HL-60/S4 treated with retinoic acid at 250 ng/mL for 4 days and 3 days (cell line): ENCODE data around the gene MRGPRG.
"Not testable (repeated sequence)": the region's sequence is repeated elsewhere in the genome, so short reads cannot be mapped to it uniquely, and the experiment has no call there.

ENCODE experiments used
- in situ Hi-C: fragments of 300-500 bp; cut with MboI; formaldehyde crosslinking; loops from 2 replicates; pipeline ENCODE4 v1.7.0; 2022; ENCODE audit warnings: low sequenced_read_pairs

Gene MRGPRG

GRCh38 chr11:3180869-3181268 is 37.7 kb downstream of the MRGPRG start:
- in situ Hi-C loops = no loop called here

- in situ Hi-C loops = no loop called here
Measured at GRCh38 chr11:3178349-3178748, 40.3 kb downstream of the MRGPRG start.

- in situ Hi-C loops = no loop called here
Measured at GRCh38 chr11:3177931-3178330, 40.7 kb downstream of the MRGPRG start.

- in situ Hi-C loops = no loop called here
Measured at GRCh38 chr11:3176487-3176886, 42.1 kb downstream of the MRGPRG start.

GRCh38 chr11:3175194-3175593 is 43.4 kb downstream of the MRGPRG start:
- in situ Hi-C loops = no loop called here

GRCh38 chr11:3174387-3174786 is 44.2 kb downstream of the MRGPRG start:
- in situ Hi-C loops = no loop called here

GRCh38 chr11:3173795-3174194 is 44.8 kb downstream of the MRGPRG start:
- in situ Hi-C loops = no loop called here

- in situ Hi-C loops = no loop called here
Measured at GRCh38 chr11:3171931-3172560, 46.6 kb downstream of the MRGPRG start.

GRCh38 chr11:3170756-3171650 is 47.6 kb downstream of the MRGPRG start:
- in situ Hi-C loops = no loop called here

- in situ Hi-C loops = no loop called here
Measured at GRCh38 chr11:3170044-3170755, 48.4 kb downstream of the MRGPRG start.

GRCh38 chr11:3169255-3170043 is 49.2 kb downstream of the MRGPRG start:
- in situ Hi-C loops = no loop called here

GRCh38 chr11:3168742-3169254 is 49.8 kb downstream of the MRGPRG start:
- in situ Hi-C loops = not testable (repeated sequence)
